CD4-positive, CD25-positive, alpha-beta regulatory T cell (primary cell): ENCODE data around the gene TMEM40. TPM values are rescaled to one million over a fixed set of nuclear protein-coding genes. Genes with fewer than 3 reads are reported as not detected.
A peak's percentile ranks its signal among the peaks of the same experiment; 100 is the strongest.
"Not testable (repeated sequence)": the region's sequence is repeated elsewhere in the genome, so short reads cannot be mapped to it uniquely, and the experiment has no call there.

Experiments used
- ATAC-seq, 2 donors: fragments of 150-1000 bp; cut with Tn5 transposase; one replicate each; pipeline ENCODE4 v1.10.0; 2021; ENCODE audit warnings: low read depth in 2 of 2, moderate number of reproducible peaks in 2 of 2, moderate library complexity in 1 of 2
- DNase-seq, 3 donors: peaks; one replicate each; pipeline versions ENCODE4 v3.0.0 to v3.0.0-alpha.2; 2012 to 2022; ENCODE audit warnings: mixed read lengths in 1 of 3
- H3K27ac ChIP-seq: one replicate; pipeline ENCODE4 v1.7.0; 2013; ENCODE audit warnings: mild to moderate bottlenecking, low read length; ENCODE audit not compliant: insufficient read depth, poor library complexity, severe bottlenecking
- H3K27me3 ChIP-seq: one replicate; pipeline ENCODE4 v1.7.0; 2013; ENCODE audit warnings: low read length; ENCODE audit not compliant: control insufficient read depth, insufficient read depth
- H3K36me3 ChIP-seq: one replicate; pipeline ENCODE4 v1.7.0; 2013; ENCODE audit warnings: mild to moderate bottlenecking, low read length, moderate library complexity; ENCODE audit not compliant: control insufficient read depth, insufficient read depth
- H3K4me1 ChIP-seq: 2 replicates; pipeline ENCODE4 v1.7.0; 2013; ENCODE audit warnings: mild to moderate bottlenecking, low read length; ENCODE audit not compliant: insufficient read depth, control insufficient read depth, poor library complexity, severe bottlenecking
- H3K4me3 ChIP-seq: one replicate; pipeline ENCODE4 v1.7.0; 2013; ENCODE audit warnings: low read depth, mild to moderate bottlenecking, low read length, moderate library complexity
- H3K9me3 ChIP-seq, 2 experiments: 1 replicate in 1 of 2; 2 replicates in 1 of 2; pipeline ENCODE4 v1.7.0; 2013; ENCODE audit warnings: low read length in 2 of 2, mild to moderate bottlenecking in 1 of 2, moderate library complexity in 1 of 2; ENCODE audit not compliant: control insufficient read depth in 2 of 2
- H3K27ac Mint-ChIP-seq, 3 donors: one replicate each; pipeline ENCODE4 v1.8.0; 2020 to 2022; ENCODE audit warnings: mild to moderate bottlenecking in 3 of 3, mixed read lengths in 3 of 3, moderate library complexity in 2 of 3
- H3K27me3 Mint-ChIP-seq: one replicate; pipeline ENCODE4 v1.8.0; 2022; ENCODE audit warnings: mild to moderate bottlenecking, mixed read lengths
- H3K36me3 Mint-ChIP-seq: one replicate; pipeline ENCODE4 v1.8.0; 2020; ENCODE audit warnings: mixed read lengths
- H3K4me1 Mint-ChIP-seq, 4 donors: one replicate each; pipeline ENCODE4 v1.8.0; 2020 to 2022; ENCODE audit warnings: mixed read lengths in 4 of 4, mild to moderate bottlenecking in 1 of 4
- H3K4me3 Mint-ChIP-seq, 4 donors: one replicate each; pipeline ENCODE4 v1.8.0; 2020 to 2022; ENCODE audit warnings: mild to moderate bottlenecking in 4 of 4, mixed read lengths in 4 of 4, moderate library complexity in 3 of 4
- H3K9me3 Mint-ChIP-seq, 7 donors: one replicate each; pipeline ENCODE4 v1.8.0; 2020 to 2022; ENCODE audit warnings: mixed read lengths in 7 of 7, mild to moderate bottlenecking in 3 of 7, moderate library complexity in 2 of 7
- polyA plus RNA-seq, 4 donors: library from polyadenylated mRNA; unstranded; fragments of 300-500 nt; fragmentation: Illumina TruSeq; gene quantifications; one replicate each; pipeline ENCODE4 v1.2.3, GENCODE V29; 2021
- total RNA-seq: library from RNA; stranded (reverse); gene quantifications from one replicate; pipeline ENCODE4 v1.2.3, GENCODE V29; 2022

The TMEM40 gene
- total and polyA plus RNA-seq, 5 donors from 2014 or later: 4.4 TPM; not detected in 4

- no peaks in the 10 kb centered on the region for H3K36me3 Mint-ChIP-seq
- no peak overlapping the region for H3K27ac Mint-ChIP-seq
Measured at GRCh38 chr3:12707449-12707848, 51.6 kb downstream of the TMEM40 start.

GRCh38 chr3:12706504-12707253 lies 52.4 kb downstream of the TMEM40 start:
- peaks cover 3% of the 10 kb centered on the region for H3K27me3 ChIP-seq
- Mint-ChIP-seq H3K4me3 (peak overlapping the region in 1 of 4 donors; percentile 23), H3K36me3 (no peaks in the 10 kb centered on the region), H3K27me3 (peaks cover 12% of the 10 kb centered on the region), H3K4me1 (peaks cover 0 to 6% (median 3%) of the 10 kb centered on the region in 4 donors), H3K27ac (peak overlapping the region in 1 of 3 donors; percentile 20), H3K9me3 (peaks cover 0 to 3% (median 0%) of the 10 kb centered on the region in 7 donors)
- H3K27ac ChIP-seq: no peak overlapping the region
- H3K36me3 ChIP-seq: no peaks in the 10 kb centered on the region
- peak; percentile 27 to 72 (median 60) for DNase-seq
- ATAC-seq: peak; percentile 85 to 90
- H3K4me3 ChIP-seq: no peak overlapping the region
- no peaks in the 10 kb centered on the region for H3K9me3 ChIP-seq
- no peaks in the 10 kb centered on the region for H3K4me1 ChIP-seq

More at GRCh38 chr3:12707449-12707848, 51.6 kb downstream of the TMEM40 start:
- DNase-seq (no peak), ATAC-seq (no peak)
- no peaks in the 10 kb centered on the region for H3K36me3 ChIP-seq
- peaks cover 12% of the 10 kb centered on the region for H3K27me3 Mint-ChIP-seq
- H3K9me3 ChIP-seq: no peaks in the 10 kb centered on the region
- peaks cover 0 to 6% (median 3%) of the 10 kb centered on the region in 4 donors for H3K4me1 Mint-ChIP-seq
- H3K4me3 ChIP-seq: no peak overlapping the region
- no peak overlapping the region for H3K27ac ChIP-seq
- H3K4me1 ChIP-seq: no peaks in the 10 kb centered on the region
- no peak overlapping the region for H3K4me3 Mint-ChIP-seq
- H3K27me3 ChIP-seq: peaks cover 4% of the 10 kb centered on the region
- peaks cover 0 to 3% (median 0%) of the 10 kb centered on the region in 7 donors for H3K9me3 Mint-ChIP-seq

- Histone ChIP-seq H3K4me3 (no peak overlapping the region), H3K27me3 (peaks cover 3% of the 10 kb centered on the region), H3K36me3 (no peaks in the 10 kb centered on the region), H3K9me3 (no peaks in the 10 kb centered on the region), H3K27ac (no peak overlapping the region), H3K4me1 (no peaks in the 10 kb centered on the region)
- ATAC-seq (no peak), DNase-seq (no peak)
- peaks cover 0 to 6% (median 3%) of the 10 kb centered on the region in 4 donors for H3K4me1 Mint-ChIP-seq
- H3K27me3 Mint-ChIP-seq: peaks cover 12% of the 10 kb centered on the region
- peak overlapping the region in 1 of 4 donors; percentile 19 for H3K4me3 Mint-ChIP-seq
- no peak overlapping the region for H3K27ac Mint-ChIP-seq
- H3K36me3 Mint-ChIP-seq: no peaks in the 10 kb centered on the region
- peaks cover 0 to 3% (median 0%) of the 10 kb centered on the region in 7 donors for H3K9me3 Mint-ChIP-seq
Measured at GRCh38 chr3:12705981-12706380, 53.1 kb downstream of the TMEM40 start.

- Mint-ChIP-seq H3K4me3 (no peak overlapping the region), H3K9me3 (peaks cover 0 to 3% (median 0%) of the 10 kb centered on the region in 7 donors), H3K27me3 (peaks cover 9% of the 10 kb centered on the region), H3K4me1 (peaks cover 0 to 6% (median 3%) of the 10 kb centered on the region in 4 donors), H3K36me3 (no peaks in the 10 kb centered on the region), H3K27ac (no peak overlapping the region)
- Histone ChIP-seq H3K9me3 (no peaks in the 10 kb centered on the region), H3K36me3 (no peaks in the 10 kb centered on the region), H3K4me1 (no peaks in the 10 kb centered on the region), H3K27me3 (peaks cover 3% of the 10 kb centered on the region), H3K27ac (no peak overlapping the region), H3K4me3 (no peak overlapping the region)
- no peak for ATAC-seq
- DNase-seq: no peak
Measured at GRCh38 chr3:12705374-12705926, 53.6 kb downstream of the TMEM40 start.

GRCh38 chr3:12702501-12702900 lies 56.6 kb downstream of the TMEM40 start:
- no peak overlapping the region for H3K27ac Mint-ChIP-seq
- no peak for ATAC-seq
- H3K9me3 ChIP-seq: no peaks in the 10 kb centered on the region
- no peak overlapping the region for H3K4me3 ChIP-seq
- peaks cover 7% of the 10 kb centered on the region for H3K27me3 Mint-ChIP-seq
- peaks cover 0 to 6% (median 3%) of the 10 kb centered on the region in 4 donors for H3K4me1 Mint-ChIP-seq
- H3K27ac ChIP-seq: no peak overlapping the region
- no peaks in the 10 kb centered on the region for H3K36me3 ChIP-seq
- H3K4me1 ChIP-seq: no peaks in the 10 kb centered on the region
- DNase-seq: no peak
- H3K4me3 Mint-ChIP-seq: no peak overlapping the region
- peaks cover 0 to 3% (median 0%) of the 10 kb centered on the region in 7 donors for H3K9me3 Mint-ChIP-seq
- H3K36me3 Mint-ChIP-seq: no peaks in the 10 kb centered on the region
- H3K27me3 ChIP-seq: no peaks in the 10 kb centered on the region

- H3K4me3 Mint-ChIP-seq, H3K4me1 Mint-ChIP-seq, H3K36me3 ChIP-seq, H3K27ac Mint-ChIP-seq, H3K27me3 ChIP-seq, ATAC-seq, H3K9me3 Mint-ChIP-seq, DNase-seq, H3K36me3 Mint-ChIP-seq, H3K4me1 ChIP-seq, H3K27ac ChIP-seq, H3K4me3 ChIP-seq, H3K9me3 ChIP-seq, H3K27me3 Mint-ChIP-seq: not testable (repeated sequence)
Measured at GRCh38 chr3:12701601-12702000, 57.5 kb downstream of the TMEM40 start.

- Mint-ChIP-seq H3K4me3 (no peak overlapping the region), H3K9me3 (no peaks in the 10 kb centered on the region), H3K27ac (peak overlapping the region in 1 of 3 donors; percentile 39), H3K36me3 (no peaks in the 10 kb centered on the region), H3K4me1 (peaks cover 0 to 6% (median 3%) of the 10 kb centered on the region in 4 donors), H3K27me3 (no peaks in the 10 kb centered on the region)
- no peak overlapping the region for H3K4me3 ChIP-seq
- H3K4me1 ChIP-seq: no peaks in the 10 kb centered on the region
- no peaks in the 10 kb centered on the region for H3K9me3 ChIP-seq
- no peaks in the 10 kb centered on the region for H3K36me3 ChIP-seq
- DNase-seq (no peak), ATAC-seq (no peak)
- H3K27ac ChIP-seq: no peak overlapping the region
- no peaks in the 10 kb centered on the region for H3K27me3 ChIP-seq
Measured at GRCh38 chr3:12700800-12701199, 58.3 kb downstream of the TMEM40 start.
